NCI-H2171 (cell line): ENCODE results near the gene BAG2.
A peak's percentile ranks its signal among the peaks of the same experiment; 100 is the strongest.

Experiments
- DNase-seq: peaks from one replicate; lab custom pipeline; 2025; lab: John Stamatoyannopoulos, UW

The BAG2 gene

DNA sequence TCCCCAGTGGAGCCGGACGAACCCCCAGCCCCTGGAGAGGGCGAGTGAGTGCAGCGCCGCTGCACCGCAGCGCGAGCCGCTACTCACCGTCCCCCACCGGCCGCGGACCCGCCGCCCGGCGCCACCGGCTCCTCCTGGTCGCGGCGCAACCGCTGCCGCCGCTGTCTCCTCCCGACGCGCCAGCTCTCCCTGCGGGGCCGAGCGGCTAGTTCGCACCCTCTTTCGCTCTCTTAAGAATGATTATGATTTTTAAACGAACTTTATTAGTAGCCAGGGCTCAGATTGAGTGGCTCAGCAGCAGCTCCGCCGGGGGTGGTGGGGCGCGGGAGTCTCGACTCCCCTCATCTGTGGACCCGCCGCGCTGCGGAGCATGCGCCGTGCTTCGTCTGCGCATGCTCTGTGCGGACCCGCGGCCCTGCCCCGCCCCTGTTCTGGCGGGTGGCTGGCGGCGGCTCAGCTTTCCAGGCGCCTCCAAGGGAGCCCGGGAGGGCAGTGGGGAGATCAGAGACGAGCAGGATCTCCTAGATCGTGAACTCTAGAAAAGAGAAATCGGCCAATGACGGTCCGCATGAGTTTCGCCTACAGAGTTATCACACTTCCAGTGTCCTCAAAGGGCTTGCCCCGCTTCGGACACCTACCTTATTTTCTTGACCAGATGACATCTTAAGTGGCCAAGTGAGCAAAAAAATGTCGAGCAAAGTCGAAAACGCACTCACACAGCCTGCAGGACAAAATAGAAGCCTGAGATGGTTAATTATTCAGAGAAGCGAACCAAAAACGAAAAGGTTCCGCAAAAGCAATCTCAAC is 50.0 kb downstream of the BAG2 start, which contains the start of gene RAB23:
TSS of gene RAB23 (minus strand) at position 372 of the 807 bp plus-strand sequence. CDS start 11,927 bp downstream, outside the sequence.
- peak; percentile 76 for DNase-seq

DNA sequence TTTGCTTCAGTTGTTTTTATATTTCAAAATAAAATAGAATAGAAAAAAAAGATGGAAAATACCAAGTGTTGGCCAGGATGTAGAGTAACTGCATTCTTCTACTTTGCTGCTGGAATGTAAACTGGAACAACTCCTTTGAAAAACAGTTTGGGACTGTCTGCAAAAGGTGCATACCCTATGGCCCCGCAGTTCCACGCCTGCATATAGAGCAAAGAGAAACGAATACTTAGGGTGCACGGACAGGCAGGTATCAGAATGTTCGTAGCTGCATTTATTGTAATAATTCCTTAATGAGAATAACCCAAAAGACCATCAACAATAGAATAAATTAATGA is 50.6 kb downstream of the BAG2 start:
- DNase-seq: no peak

DNA sequence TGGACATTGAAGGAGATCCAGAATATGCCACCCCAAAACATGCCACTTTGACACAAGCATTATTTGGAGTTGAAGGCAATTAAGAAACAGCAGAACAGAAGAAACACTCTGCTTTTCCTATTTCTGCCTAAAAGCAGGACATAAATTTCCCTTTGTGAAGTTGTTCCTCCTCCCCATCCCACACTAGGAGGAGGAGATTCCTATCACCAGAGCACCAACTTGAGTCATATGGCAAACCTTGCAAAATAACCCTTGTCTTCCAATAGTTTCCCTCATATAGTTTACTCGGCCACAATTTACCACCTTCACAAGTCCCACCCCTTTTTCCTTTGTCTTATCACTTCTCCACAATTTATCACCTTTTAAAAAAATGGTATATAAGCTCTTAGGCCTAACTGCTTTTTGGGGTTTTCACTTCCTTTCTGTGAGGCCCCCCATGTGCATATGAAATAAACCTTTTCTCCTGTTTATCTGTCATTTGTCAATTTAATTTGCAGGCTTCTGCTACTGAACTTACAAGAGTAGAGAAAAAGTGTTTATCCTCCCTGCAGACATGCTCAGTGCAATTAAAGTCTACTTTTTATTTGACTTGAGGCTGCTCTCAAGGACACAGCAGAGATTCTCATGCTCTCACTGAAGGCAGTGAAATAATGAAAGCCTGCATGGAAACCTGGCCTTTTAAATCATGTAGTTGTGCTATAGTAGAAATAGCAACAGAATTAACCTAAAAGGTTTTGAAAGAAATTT is 52.8 kb downstream of the BAG2 start:
- DNase-seq: no peak

DNA sequence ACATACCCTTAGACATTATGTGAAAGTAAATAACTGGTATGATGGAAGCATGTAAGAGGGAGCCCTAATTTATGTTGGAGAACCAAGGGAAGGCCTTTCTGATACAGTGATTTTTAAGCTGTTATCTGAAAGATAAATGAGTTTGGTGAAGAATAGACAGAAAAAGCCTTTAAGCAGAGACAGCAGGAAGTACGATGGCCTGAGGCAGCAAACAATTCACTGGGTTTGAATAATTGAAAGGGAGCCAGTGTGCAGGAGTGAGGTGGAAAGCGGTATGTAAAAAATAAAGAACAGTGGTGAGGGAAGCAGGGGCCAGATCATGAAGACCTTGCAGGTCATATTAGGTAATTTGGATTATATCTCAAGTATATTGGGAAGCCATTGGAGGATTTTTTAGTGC is 54.1 kb downstream of the BAG2 start:
- DNase-seq: no peak
